K562 (cell line): Measurements from ENCODE around the gene GRIK1. TPM values are rescaled to one million over a fixed set of nuclear protein-coding genes. Genes with fewer than 3 reads are reported as not detected.

ENCODE experiments used
- ATF1 ChIP-seq, 2 experiments: fragments of 450-650 bp in 1 of 2; IDR thresholded peaks; 2 replicates each; pipeline ENCODE4 v1.6.1; 2016; ENCODE audit warnings: missing compliant biosample characterization in 1 of 2, missing genetic modification characterization in 1 of 2
- ATF3 ChIP-seq, 2 experiments: fragments of 450-650 bp in 1 of 2; sonication (generic) in 1 of 2; formaldehyde crosslinking in 1 of 2; IDR thresholded peaks in 1 of 2; conservative IDR thresholded peaks in 1 of 2; 2 replicates each; pipeline versions ENCODE4 v1.6.1 to v1.8.1; 2016 to 2023; ENCODE audit warnings: mild to moderate bottlenecking in 2 of 2, moderate library complexity in 2 of 2, inconsistent platforms in 1 of 2, missing genetic modification reagents in 1 of 2
- HLTF ChIP-seq: fragments of 450-650 bp; IDR thresholded peaks from 2 replicates; pipeline ENCODE4 v1.6.1; 2016
- WHSC1 ChIP-seq: IDR thresholded peaks from one replicate; pipeline ENCODE4 v1.6.1; 2012; ENCODE audit warnings: low read length, control low read depth, inconsistent platforms
- ZNF518B ChIP-seq: fragments of 250-450 bp; sonication (Bioruptor Pico); IDR thresholded peaks from 2 replicates; pipeline ENCODE4 v1.5.0; 2021; ENCODE audit warnings: mild to moderate bottlenecking, moderate library complexity
- polyA plus RNA-seq, 8 experiments: library from polyadenylated mRNA; depleted of rRNA in 4 of 8; stranded (reverse) in 5 of 8; unstranded in 3 of 8; fragments of >200 nt; fragmentation: Nextera tagmentation in 2 of 8; fragmentation: Illumina TruSeq in 1 of 8; extraction: Ambion mirVana in 2 of 8; extraction: Trizol in 1 of 8; gene quantifications; 2 replicates each; pipeline versions ENCODE4 v1.2.1 to v1.2.3, GENCODE V29; 2011 to 2014; ENCODE audit warnings: inconsistent platforms in 1 of 8, missing spikeins in 1 of 8
- total RNA-seq, 7 experiments: library from RNA; depleted of rRNA in 6 of 7; stranded (reverse); fragments of >200 nt in 6 of 7; fragmentation: Illumina TruSeq in 2 of 7; extraction: Trizol in 2 of 7; gene quantifications; 2 replicates each; pipeline versions ENCODE4 v1.2.1 to v1.2.3, GENCODE V29; 2011 to 2021; ENCODE audit warnings: low replicate concordance in 1 of 7
- TF ChIP-seq, protein P1 (sequence below): fragments of 450-650 bp; IDR thresholded peaks from 2 replicates; pipeline ENCODE4 v1.6.1; 2016; ENCODE audit warnings: low read depth
- TF ChIP-seq, protein P2 (sequence below): fragments of 250-450 bp; sonication (Bioruptor Pico); IDR thresholded peaks from 2 replicates; pipeline ENCODE4 v1.4.0; 2020; ENCODE audit warnings: mild to moderate bottlenecking, moderate library complexity, borderline replicate concordance
- TF ChIP-seq, protein P3 (sequence below): fragments of 250-450 bp; sonication (Bioruptor Pico); IDR thresholded peaks from 2 replicates; pipeline ENCODE4 v1.9.0; 2021; ENCODE audit warnings: mild to moderate bottlenecking

Gene GRIK1
- total and polyA plus RNA-seq, 9 of the 15 experiments (the other 6 are each of a cell fraction or from before 2014, with no cell fraction given) = 0.17 to 2.8 (median 0.53) TPM

DNA sequence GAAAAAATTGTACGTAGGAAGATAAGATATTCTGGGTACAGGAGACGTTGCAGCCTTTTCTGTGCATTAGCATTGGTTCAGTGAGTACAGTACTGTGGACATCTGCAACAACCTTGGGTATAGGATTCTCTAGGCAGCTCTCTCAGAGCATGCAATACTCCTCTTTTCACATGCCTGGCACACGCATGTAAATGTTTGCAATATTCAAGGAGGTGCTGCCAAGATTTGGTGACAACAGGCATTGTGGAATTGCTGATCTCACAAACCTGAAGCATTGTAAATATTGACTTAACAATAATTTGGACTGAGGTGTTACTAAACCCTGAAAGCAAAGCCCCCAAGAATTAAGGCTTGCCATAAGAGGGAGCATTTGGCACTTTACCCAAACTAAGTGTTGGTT lies 126.8 kb downstream of the GRIK1 start (continued):
- TF ChIP-seq, protein P1, sequence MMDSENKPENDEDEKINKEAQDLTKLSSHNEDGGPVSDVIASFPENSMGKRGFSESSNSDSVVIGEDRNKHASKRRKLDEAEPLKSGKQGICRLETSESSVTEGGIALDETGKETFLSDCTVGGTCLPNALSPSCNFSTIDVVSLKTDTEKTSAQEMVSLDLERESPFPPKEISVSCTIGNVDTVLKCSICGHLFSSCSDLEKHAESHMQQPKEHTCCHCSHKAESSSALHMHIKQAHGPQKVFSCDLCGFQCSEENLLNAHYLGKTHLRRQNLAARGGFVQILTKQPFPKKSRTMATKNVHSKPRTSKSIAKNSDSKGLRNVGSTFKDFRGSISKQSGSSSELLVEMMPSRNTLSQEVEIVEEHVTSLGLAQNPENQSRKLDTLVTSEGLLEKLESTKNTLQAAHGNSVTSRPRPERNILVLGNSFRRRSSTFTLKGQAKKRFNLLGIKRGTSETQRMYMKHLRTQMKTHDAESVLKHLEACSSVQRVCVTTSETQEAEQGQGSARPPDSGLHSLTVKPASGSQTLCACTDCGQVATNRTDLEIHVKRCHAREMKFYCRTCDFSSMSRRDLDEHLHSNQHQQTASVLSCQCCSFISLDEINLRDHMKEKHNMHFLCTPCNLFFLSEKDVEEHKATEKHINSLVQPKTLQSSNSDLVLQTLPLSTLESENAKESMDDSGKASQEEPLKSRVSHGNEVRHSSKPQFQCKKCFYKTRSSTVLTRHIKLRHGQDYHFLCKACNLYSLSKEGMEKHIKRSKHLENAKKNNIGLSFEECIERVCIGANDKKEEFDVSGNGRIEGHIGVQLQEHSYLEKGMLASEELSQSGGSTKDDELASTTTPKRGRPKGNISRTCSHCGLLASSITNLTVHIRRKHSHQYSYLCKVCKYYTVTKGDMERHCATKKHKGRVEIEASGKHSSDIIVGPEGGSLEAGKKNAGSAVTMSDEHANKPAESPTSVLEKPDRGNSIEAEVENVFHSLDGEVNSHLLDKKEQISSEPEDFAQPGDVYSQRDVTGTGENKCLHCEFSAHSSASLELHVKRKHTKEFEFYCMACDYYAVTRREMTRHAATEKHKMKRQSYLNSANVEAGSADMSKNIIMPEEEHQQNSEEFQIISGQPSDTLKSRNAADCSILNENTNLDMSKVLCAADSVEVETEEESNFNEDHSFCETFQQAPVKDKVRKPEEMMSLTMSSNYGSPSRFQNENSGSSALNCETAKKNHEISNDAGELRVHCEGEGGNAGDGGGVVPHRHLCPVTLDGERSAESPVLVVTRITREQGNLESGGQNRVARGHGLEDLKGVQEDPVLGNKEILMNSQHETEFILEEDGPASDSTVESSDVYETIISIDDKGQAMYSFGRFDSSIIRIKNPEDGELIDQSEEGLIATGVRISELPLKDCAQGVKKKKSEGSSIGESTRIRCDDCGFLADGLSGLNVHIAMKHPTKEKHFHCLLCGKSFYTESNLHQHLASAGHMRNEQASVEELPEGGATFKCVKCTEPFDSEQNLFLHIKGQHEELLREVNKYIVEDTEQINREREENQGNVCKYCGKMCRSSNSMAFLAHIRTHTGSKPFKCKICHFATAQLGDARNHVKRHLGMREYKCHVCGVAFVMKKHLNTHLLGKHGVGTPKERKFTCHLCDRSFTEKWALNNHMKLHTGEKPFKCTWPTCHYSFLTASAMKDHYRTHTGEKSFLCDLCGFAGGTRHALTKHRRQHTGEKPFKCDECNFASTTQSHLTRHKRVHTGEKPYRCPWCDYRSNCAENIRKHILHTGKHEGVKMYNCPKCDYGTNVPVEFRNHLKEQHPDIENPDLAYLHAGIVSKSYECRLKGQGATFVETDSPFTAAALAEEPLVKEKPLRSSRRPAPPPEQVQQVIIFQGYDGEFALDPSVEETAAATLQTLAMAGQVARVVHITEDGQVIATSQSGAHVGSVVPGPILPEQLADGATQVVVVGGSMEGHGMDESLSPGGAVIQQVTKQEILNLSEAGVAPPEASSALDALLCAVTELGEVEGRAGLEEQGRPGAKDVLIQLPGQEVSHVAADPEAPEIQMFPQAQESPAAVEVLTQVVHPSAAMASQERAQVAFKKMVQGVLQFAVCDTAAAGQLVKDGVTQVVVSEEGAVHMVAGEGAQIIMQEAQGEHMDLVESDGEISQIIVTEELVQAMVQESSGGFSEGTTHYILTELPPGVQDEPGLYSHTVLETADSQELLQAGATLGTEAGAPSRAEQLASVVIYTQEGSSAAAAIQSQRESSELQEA = no peak
- TF ChIP-seq, protein P2, sequence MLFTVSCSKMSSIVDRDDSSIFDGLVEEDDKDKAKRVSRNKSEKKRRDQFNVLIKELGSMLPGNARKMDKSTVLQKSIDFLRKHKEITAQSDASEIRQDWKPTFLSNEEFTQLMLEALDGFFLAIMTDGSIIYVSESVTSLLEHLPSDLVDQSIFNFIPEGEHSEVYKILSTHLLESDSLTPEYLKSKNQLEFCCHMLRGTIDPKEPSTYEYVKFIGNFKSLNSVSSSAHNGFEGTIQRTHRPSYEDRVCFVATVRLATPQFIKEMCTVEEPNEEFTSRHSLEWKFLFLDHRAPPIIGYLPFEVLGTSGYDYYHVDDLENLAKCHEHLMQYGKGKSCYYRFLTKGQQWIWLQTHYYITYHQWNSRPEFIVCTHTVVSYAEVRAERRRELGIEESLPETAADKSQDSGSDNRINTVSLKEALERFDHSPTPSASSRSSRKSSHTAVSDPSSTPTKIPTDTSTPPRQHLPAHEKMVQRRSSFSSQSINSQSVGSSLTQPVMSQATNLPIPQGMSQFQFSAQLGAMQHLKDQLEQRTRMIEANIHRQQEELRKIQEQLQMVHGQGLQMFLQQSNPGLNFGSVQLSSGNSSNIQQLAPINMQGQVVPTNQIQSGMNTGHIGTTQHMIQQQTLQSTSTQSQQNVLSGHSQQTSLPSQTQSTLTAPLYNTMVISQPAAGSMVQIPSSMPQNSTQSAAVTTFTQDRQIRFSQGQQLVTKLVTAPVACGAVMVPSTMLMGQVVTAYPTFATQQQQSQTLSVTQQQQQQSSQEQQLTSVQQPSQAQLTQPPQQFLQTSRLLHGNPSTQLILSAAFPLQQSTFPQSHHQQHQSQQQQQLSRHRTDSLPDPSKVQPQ (CRISPR knock-in tag) = no peak
- TF ChIP-seq ZNF518B (CRISPR knock-in tag) (no peak), ATF3 (IDR thresholded peaks at IDR 0.05) (no peak), ATF3 (CRISPR knock-in tag; conservative IDR thresholded peaks at IDR 0.05) (no peak), WHSC1 (no peak), HLTF (no peak), ATF1 (CRISPR knock-in tag; IDR thresholded peaks at IDR 0.05) (no peak), ATF1 (tag; IDR thresholded peaks at IDR 0.05) (no peak)
- TF ChIP-seq, protein P3, sequence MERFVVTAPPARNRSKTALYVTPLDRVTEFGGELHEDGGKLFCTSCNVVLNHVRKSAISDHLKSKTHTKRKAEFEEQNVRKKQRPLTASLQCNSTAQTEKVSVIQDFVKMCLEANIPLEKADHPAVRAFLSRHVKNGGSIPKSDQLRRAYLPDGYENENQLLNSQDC (CRISPR knock-in tag) = no peak
